ENCODE data around the gene DUS1L. TPM values are rescaled to one million over a fixed set of nuclear protein-coding genes. Genes with fewer than 3 reads are reported as not detected.

DUS1L gene
- total RNA-seq, 1 experiment from 2014 or later, result 72.4 TPM

DNA sequence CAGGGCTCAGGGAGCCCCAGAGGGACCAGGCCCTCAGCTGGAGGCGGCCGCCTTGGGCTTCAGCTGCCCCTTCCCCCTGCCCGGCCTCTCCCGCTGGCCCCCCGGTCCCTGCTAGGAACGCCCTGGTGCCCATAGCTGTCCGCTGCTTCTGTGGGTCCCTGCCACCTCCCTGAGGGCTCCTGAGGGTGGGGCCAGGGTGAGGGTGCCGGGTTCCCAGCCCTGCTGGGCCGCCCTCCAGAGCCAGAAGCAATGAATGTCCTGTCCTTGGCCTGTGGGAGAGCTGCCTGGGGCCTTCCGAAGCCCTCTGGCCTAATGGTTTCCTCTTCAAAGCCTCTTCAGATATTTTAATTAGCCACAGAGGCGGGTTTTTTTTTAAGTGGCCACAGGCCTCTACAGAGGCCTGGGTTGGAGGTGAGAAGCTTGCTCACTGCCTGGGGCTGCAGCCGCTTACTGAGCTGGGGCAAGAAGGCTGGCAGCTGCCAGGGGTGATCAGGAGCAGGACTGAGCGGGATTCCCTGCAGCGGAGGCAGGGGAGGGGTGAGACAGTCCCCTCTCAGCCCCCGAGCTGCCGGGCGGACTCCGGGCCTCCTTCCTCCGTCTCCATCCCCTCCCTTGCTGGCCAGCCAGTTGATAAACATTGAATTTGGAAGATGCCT is 52.8 kb downstream of the DUS1L start:
- DNase-seq (ENCODE audit: low read depth), result peak; percentile 83

GRCh38 chr17:82012261-82012639 is 53.4 kb downstream of the DUS1L start:
- DNase-seq (ENCODE audit: low read depth), result no peak

- DNase-seq (ENCODE audit: low read depth), result no peak
Measured at GRCh38 chr17:82011617-82012187, 53.9 kb downstream of the DUS1L start.

DNA sequence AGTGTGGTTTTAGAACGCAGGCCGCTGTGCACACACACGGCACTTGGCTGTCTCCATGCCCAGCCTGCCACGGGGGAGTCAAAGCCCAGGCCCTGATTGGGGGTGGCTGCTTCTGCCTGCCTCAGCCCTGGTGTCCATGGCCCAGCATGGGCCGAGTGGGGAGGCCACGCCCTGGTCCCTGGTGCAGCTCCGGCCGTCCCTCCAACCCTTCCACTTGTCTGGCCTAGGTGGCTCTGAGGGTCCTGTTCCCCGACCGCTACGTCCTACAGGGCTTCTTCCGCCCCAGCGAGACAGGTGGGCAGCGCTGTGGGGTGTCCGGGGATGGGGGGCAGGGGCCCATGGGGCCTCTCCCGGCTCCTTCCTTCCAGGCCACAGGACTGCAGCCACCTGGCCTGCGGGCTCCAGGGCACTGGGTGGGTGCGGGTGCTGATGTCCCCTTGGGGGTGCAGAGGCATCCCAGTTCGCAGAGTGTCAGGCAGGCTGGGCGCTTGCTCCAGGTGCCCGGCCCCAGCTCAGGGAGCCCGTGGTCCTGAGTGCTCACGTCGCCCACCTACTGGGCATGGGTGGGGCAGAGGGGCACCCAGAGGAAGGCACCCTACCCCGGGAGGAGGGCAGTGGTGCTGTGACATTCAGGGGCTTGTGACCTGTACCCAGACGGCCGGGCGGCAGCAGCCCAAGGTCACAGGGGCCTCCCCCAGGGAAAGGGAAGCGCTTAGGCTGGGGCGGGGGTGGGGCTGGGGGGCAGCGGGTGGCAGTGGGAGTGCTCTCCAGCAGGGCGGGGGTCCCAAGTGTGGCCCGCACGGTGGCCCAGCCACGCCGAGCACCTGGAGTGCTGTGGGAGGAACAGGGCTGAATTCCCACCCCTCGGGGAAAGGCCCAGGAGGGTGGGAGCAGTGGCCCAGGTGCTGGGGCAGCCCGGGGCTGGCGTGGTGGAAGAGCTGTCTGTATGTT is 54.8 kb downstream of the DUS1L start:
- DNase-seq (ENCODE audit: low read depth), result no peak

DNA sequence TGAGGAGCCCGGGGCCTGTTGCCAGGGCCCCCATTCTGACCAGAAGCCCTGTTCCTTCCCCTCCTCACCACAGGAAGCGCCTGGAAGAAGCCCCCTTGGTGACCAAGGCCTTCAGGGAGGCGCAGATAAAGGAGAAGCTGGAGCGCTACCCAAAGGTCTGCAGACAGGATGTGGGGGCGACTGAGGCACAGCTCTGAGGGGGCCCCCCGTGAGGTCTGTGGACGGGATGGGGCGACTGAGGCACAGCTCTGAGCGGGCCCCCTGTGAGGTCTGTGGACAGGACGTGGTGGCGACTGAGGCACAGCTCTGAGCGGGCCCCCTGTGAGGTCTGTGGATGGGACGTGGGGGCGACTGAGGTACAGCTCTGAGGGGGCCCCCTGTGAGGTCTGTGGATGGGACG is 56.2 kb downstream of the DUS1L start:
- DNase-seq (ENCODE audit: low read depth), result no peak

GRCh38 chr17:82008941-82009405 is 56.6 kb downstream of the DUS1L start:
- DNase-seq (ENCODE audit: low read depth), result no peak

DNA sequence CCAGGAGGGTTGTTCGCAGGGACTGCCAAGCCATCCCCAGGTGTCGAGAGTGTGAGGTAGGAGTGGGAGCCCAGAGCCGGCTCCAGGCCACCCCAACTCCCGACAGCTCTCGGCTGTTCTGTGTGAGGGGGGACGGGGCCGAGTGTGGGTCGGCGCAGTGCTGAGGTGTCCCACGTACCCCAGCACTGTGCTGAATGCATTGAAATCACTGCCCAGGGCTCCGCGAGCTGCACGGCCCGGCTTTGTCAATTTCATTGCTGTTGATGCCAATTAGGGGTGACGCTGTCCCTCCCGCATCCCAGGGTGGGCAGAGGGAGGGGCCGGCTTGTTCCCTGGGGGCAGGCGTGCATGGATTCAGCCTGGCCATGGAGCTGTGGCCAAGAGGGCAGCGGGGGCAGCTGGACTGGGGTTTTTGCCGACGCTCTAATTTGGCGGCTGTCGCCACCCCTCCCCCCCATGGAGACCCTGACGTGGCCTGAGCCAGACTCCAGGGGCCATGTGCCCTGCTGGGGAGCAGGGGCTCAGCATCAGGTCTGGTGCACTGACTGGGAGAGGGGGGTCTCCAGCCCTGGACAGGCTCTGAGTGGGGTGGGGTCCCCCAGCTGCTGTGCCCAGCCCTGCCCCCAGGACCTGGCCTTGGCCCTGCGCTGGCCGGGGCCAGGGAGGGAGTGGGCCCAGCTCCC is 57.2 kb downstream of the DUS1L start:
- DNase-seq (ENCODE audit: low read depth), result no peak

Other genes with a start within 250 kb of the DUS1L start
- gene MCRIP1, start 232.5 kb downstream of the DUS1L start, total RNA-seq (2014; rRNA removed; shearing (Covaris generic)), result 40.2 and 58.3 TPM in 2 replicates
- gene PPP1R27, start 230.8 kb downstream of the DUS1L start, total RNA-seq (2014; rRNA removed; shearing (Covaris generic)), result not detected in 2 replicates
- gene P4HB, start 205.3 kb downstream of the DUS1L start, total RNA-seq (2014; rRNA removed; shearing (Covaris generic)), result 1,409 and 1,513 TPM in 2 replicates
- 124 and 207 TPM in 2 replicates for gene ARHGDIA, start 194.5 kb downstream of the DUS1L start, total RNA-seq (2014; rRNA removed; shearing (Covaris generic))
- 184 and 197 TPM in 2 replicates for gene ALYREF, start 174.2 kb downstream of the DUS1L start, total RNA-seq (2014; rRNA removed; shearing (Covaris generic))
- gene ANAPC11, start 174.1 kb downstream of the DUS1L start, total RNA-seq (2014; rRNA removed; shearing (Covaris generic)), result 201 and 233 TPM in 2 replicates
- 0.44 and 0.59 TPM in 2 replicates for gene NPB, start 163.6 kb downstream of the DUS1L start, total RNA-seq (2014; rRNA removed; shearing (Covaris generic))
- 36.0 and 43.4 TPM in 2 replicates for gene PCYT2, start 154.4 kb downstream of the DUS1L start, total RNA-seq (2014; rRNA removed; shearing (Covaris generic))
- 13.5 and 22.0 TPM in 2 replicates for gene SIRT7, start 147.6 kb downstream of the DUS1L start, total RNA-seq (2014; rRNA removed; shearing (Covaris generic))
- gene MAFG, start 138.1 kb downstream of the DUS1L start, total RNA-seq (2014; rRNA removed; shearing (Covaris generic)), result 8.1 and 15.1 TPM in 2 replicates
- gene PYCR1, start 128.5 kb downstream of the DUS1L start, total RNA-seq (2014; rRNA removed; shearing (Covaris generic)), result 57.5 and 80.8 TPM in 2 replicates
- not detected in 2 replicates for gene MYADML2, start 118.6 kb downstream of the DUS1L start, total RNA-seq (2014; rRNA removed; shearing (Covaris generic))
- gene NOTUM, start 104.6 kb downstream of the DUS1L start, total RNA-seq (2014; rRNA removed; shearing (Covaris generic)), result 3.0 and 3.2 TPM in 2 replicates
- 27.4 and 33.0 TPM in 2 replicates for gene ASPSCR1, start 88.2 kb downstream of the DUS1L start, total RNA-seq (2014; rRNA removed; shearing (Covaris generic))
- 121 and 155 TPM in 2 replicates for gene CENPX, start 42.9 kb downstream of the DUS1L start, total RNA-seq (2014; rRNA removed; shearing (Covaris generic))
- 6.2 and 20.8 TPM in 2 replicates for gene LRRC45, start 42.5 kb downstream of the DUS1L start, total RNA-seq (2014; rRNA removed; shearing (Covaris generic))
- gene RAC3, start 34.1 kb downstream of the DUS1L start, total RNA-seq (2014; rRNA removed; shearing (Covaris generic)), result 16.4 and 19.8 TPM in 2 replicates
- 81.6 and 117 TPM in 2 replicates for gene DCXR, start 28.1 kb downstream of the DUS1L start, total RNA-seq (2014; rRNA removed; shearing (Covaris generic))
- gene RFNG, start 14.0 kb downstream of the DUS1L start, total RNA-seq (2014; rRNA removed; shearing (Covaris generic)), result 8.4 and 18.6 TPM in 2 replicates
- gene GPS1, start 13.9 kb downstream of the DUS1L start, total RNA-seq (2014; rRNA removed; shearing (Covaris generic)), result 136 and 137 TPM in 2 replicates
- gene FASN, start 32.4 kb upstream of the DUS1L start, total RNA-seq (2014; rRNA removed; shearing (Covaris generic)), result 50.8 and 90.9 TPM in 2 replicates
- 0.91 and 3.4 TPM in 2 replicates for gene CCDC57, start 147.0 kb upstream of the DUS1L start, total RNA-seq (2014; rRNA removed; shearing (Covaris generic))
- gene SLC16A3, start 163.2 kb upstream of the DUS1L start, total RNA-seq (2014; rRNA removed; shearing (Covaris generic)), result 48.1 and 84.8 TPM in 2 replicates
- 41.6 and 43.7 TPM in 2 replicates for gene CSNK1D, start 207.9 kb upstream of the DUS1L start, total RNA-seq (2014; rRNA removed; shearing (Covaris generic))

All from M059J (cell line).